Esophagus squamous epithelium (tissue), 5 donors: ENCODE data around the gene ENOX2. TPM values are rescaled to one million over a fixed set of nuclear protein-coding genes. Genes with fewer than 3 reads are reported as not detected.

ENCODE experiments used
- DNase-seq: peaks from one replicate; lab custom pipeline; 2025; lab: John Stamatoyannopoulos, UW
- H3K27ac ChIP-seq, 4 donors: fragments of 200-600 bp; sonication (generic); one replicate each; pipeline ENCODE4 v1.5.1; 2016 to 2019; ENCODE audit warnings: mild to moderate bottlenecking in 1 of 4
- H3K27me3 ChIP-seq, 4 donors: fragments of 200-600 bp; sonication (generic); 1 replicate in 3 of 4; 2 replicates in 1 of 4; pipeline versions ENCODE4 v1.5.1 to v1.6.0; 2017 to 2021; ENCODE audit warnings: antibody characterized with exemption in 1 of 4
- H3K36me3 ChIP-seq, 3 donors: fragments of 200-600 bp; sonication (generic); one replicate each; pipeline ENCODE4 v1.5.1; 2016 to 2019
- H3K4me1 ChIP-seq, 3 donors: fragments of 200-600 bp; sonication (generic); one replicate each; pipeline ENCODE4 v1.5.1; 2017 to 2019
- H3K4me3 ChIP-seq, 4 donors: fragments of 200-600 bp; sonication (generic); 1 replicate in 3 of 4; 2 replicates in 1 of 4; pipeline ENCODE4 v1.5.1; 2016 to 2019; ENCODE audit warnings: mild to moderate bottlenecking in 2 of 4, moderate library complexity in 1 of 4
- H3K9me3 ChIP-seq, 3 donors: fragments of 200-600 bp; sonication (generic); one replicate each; pipeline ENCODE4 v1.5.1; 2016 to 2019
- CTCF ChIP-seq, 6 experiments: fragments of 450-650 bp in 4 of 6; fragments of 200-600 bp in 2 of 6; sonication (generic) in 2 of 6; IDR thresholded peaks; one replicate each; pipeline ENCODE4 v1.5.1; 2016 to 2019; ENCODE audit warnings: antibody characterized with exemption in 6 of 6, mild to moderate bottlenecking in 4 of 6, moderate library complexity in 4 of 6
- POLR2A ChIP-seq, 4 donors: fragments of 450-650 bp; IDR thresholded peaks; one replicate each; pipeline ENCODE4 v1.6.1; 2017; ENCODE audit warnings: antibody characterized with exemption in 4 of 4, mild to moderate bottlenecking in 4 of 4, moderate library complexity in 3 of 4
- WGBS, 2 donors: methylation state at CpG; one replicate each; pipeline ENCODE4 v1.1.5; 2018; 5-methylcytosine and 5-hydroxymethylcytosine counted together
- intact Hi-C: fragments of 100-400 bp; cut with DNase I; formaldehyde crosslinking; loops from one replicate; pipeline ENCODE4 v1.15.0; 2022
- total RNA-seq, 4 donors: library from RNA; depleted of rRNA; stranded (reverse); fragments of >200 nt; gene quantifications; one replicate each; pipeline ENCODE4 v1.1.0, GENCODE V29; 2016
- donor health status: DM: yes; HTN: yes; CAD: no.

The ENOX2 gene
- total RNA-seq, 4 donors from 2014 or later: 5.4 to 13.7 (median 11.4) TPM

- no peak for DNase-seq
- intact Hi-C loops: no loop called here
- no peaks in the 10 kb centered on the region for H3K4me1 ChIP-seq
- WGBS, 2 donors: 91 to 100% methylated on average over 1 of the region's 1 CpG
- H3K4me3 ChIP-seq: no peak overlapping the region
- no peaks in the 10 kb centered on the region for H3K36me3 ChIP-seq
- H3K27me3 ChIP-seq: no peaks in the 10 kb centered on the region
- no peak overlapping the region for H3K27ac ChIP-seq
- no peak for TF ChIP-seq CTCF (IDR thresholded peaks at IDR 0.05)
- no peaks in the 10 kb centered on the region for H3K9me3 ChIP-seq
Observed at GRCh38 chrX:130758072-130758471, 144.9 kb downstream of the ENOX2 start.

- Histone ChIP-seq H3K36me3 (no peaks in the 10 kb centered on the region), H3K9me3 (no peaks in the 10 kb centered on the region), H3K27me3 (no peaks in the 10 kb centered on the region), H3K4me1 (no peaks in the 10 kb centered on the region), H3K4me3 (no peak overlapping the region), H3K27ac (no peak overlapping the region)
- TF ChIP-seq POLR2A (IDR thresholded peaks at IDR 0.05) (no peak), CTCF (IDR thresholded peaks at IDR 0.05) (no peak)
- intact Hi-C loops: no loop called here
- 54 to 66% methylated on average over 4 of the region's 4 CpGs for WGBS, 2 donors
- no peak for DNase-seq
Observed at GRCh38 chrX:130756233-130756632, 146.8 kb downstream of the ENOX2 start.

GRCh38 chrX:130754353-130754752, 148.7 kb downstream of the ENOX2 start:
- Histone ChIP-seq H3K4me1 (no peaks in the 10 kb centered on the region), H3K27ac (no peak overlapping the region), H3K9me3 (no peaks in the 10 kb centered on the region), H3K4me3 (no peak overlapping the region), H3K27me3 (no peaks in the 10 kb centered on the region), H3K36me3 (no peaks in the 10 kb centered on the region)
- TF ChIP-seq CTCF (IDR thresholded peaks at IDR 0.05) (no peak), POLR2A (IDR thresholded peaks at IDR 0.05) (no peak)
- DNase-seq: no peak
- 82 to 100% methylated on average over 1 of the region's 1 CpG for WGBS, 2 donors
- intact Hi-C loops: no loop called here

- no peaks in the 10 kb centered on the region for H3K9me3 ChIP-seq
- H3K4me1 ChIP-seq: no peaks in the 10 kb centered on the region
- DNase-seq: no peak
- no peaks in the 10 kb centered on the region for H3K36me3 ChIP-seq
- H3K27me3 ChIP-seq: no peaks in the 10 kb centered on the region
- intact Hi-C loops: no loop called here
- no peak overlapping the region for H3K4me3 ChIP-seq
- TF ChIP-seq CTCF (IDR thresholded peaks at IDR 0.05) (no peak), POLR2A (IDR thresholded peaks at IDR 0.05) (no peak)
- no peak overlapping the region for H3K27ac ChIP-seq
- WGBS, 2 donors: 48% methylated on average over 2 of the region's 2 CpGs
Observed at GRCh38 chrX:130746709-130747342, 156.2 kb downstream of the ENOX2 start.

- no peak for DNase-seq
- H3K27ac ChIP-seq: no peak overlapping the region
- no peaks in the 10 kb centered on the region for H3K36me3 ChIP-seq
- H3K27me3 ChIP-seq: no peaks in the 10 kb centered on the region
- 34 to 79% methylated on average over 2 to 3 of the region's 3 CpGs for WGBS, 2 donors
- no peak overlapping the region for H3K4me3 ChIP-seq
- TF ChIP-seq POLR2A (IDR thresholded peaks at IDR 0.05): no peak
- no peak for TF ChIP-seq CTCF (IDR thresholded peaks at IDR 0.05)
- no peaks in the 10 kb centered on the region for H3K9me3 ChIP-seq
- no peaks in the 10 kb centered on the region for H3K4me1 ChIP-seq
- intact Hi-C loops: no loop called here
Observed at GRCh38 chrX:130746077-130746476, 156.9 kb downstream of the ENOX2 start.
